T-helper 2 cell treated with Interferon-gamma antibody and Interleukin-4, amounts not matched to agents 5 μg/mL and 100 μg/mL, for 36 hours (primary cell): Measurements from ENCODE around the gene SPARCL1.
"Not testable (repeated sequence)": the region's sequence is repeated elsewhere in the genome, so short reads cannot be mapped to it uniquely, and the experiment has no call there.

Experiments
- DNase-seq: peaks from one replicate; pipeline ENCODE4 v3.0.0; 2021; ENCODE audit warnings: low spot score
- H3K27ac Mint-ChIP-seq: one replicate; pipeline ENCODE4 v1.8.0; 2021; ENCODE audit warnings: mild to moderate bottlenecking, mixed read lengths
- H3K27me3 Mint-ChIP-seq: one replicate; pipeline ENCODE4 v1.8.0; 2021; ENCODE audit warnings: low read depth, mixed read lengths
- H3K36me3 Mint-ChIP-seq: one replicate; pipeline ENCODE4 v1.8.0; 2021; ENCODE audit warnings: low read depth, mixed read lengths
- H3K4me1 Mint-ChIP-seq: one replicate; pipeline ENCODE4 v1.8.0; 2021; ENCODE audit warnings: low read depth, mixed read lengths
- H3K4me3 Mint-ChIP-seq: one replicate; pipeline ENCODE4 v1.8.0; 2022; ENCODE audit warnings: mild to moderate bottlenecking, moderate library complexity, mixed read lengths
- H3K9me3 Mint-ChIP-seq: one replicate; pipeline ENCODE4 v1.8.0; 2021; ENCODE audit warnings: mixed read lengths

Gene SPARCL1

GRCh38 chr4:87502580-87503238, 26.5 kb downstream of the SPARCL1 start:
- no peak for DNase-seq
- H3K36me3 Mint-ChIP-seq, result no peaks in the 10 kb centered on the region
- H3K4me1 Mint-ChIP-seq, result peaks cover 12% of the 10 kb centered on the region
- H3K27ac Mint-ChIP-seq, result no peak overlapping the region
- no peak overlapping the region for H3K4me3 Mint-ChIP-seq
- H3K27me3 Mint-ChIP-seq, result no peaks in the 10 kb centered on the region
- no peaks in the 10 kb centered on the region for H3K9me3 Mint-ChIP-seq

GRCh38 chr4:87500092-87500462, 29.1 kb downstream of the SPARCL1 start:
- H3K4me3 Mint-ChIP-seq, result peak overlapping the region; percentile 45
- H3K27me3 Mint-ChIP-seq, result no peaks in the 10 kb centered on the region
- no peaks in the 10 kb centered on the region for H3K36me3 Mint-ChIP-seq
- peaks cover 15% of the 10 kb centered on the region for H3K4me1 Mint-ChIP-seq
- no peak for DNase-seq
- no peak overlapping the region for H3K27ac Mint-ChIP-seq
- H3K9me3 Mint-ChIP-seq, result no peaks in the 10 kb centered on the region

GRCh38 chr4:87499403-87500091, 29.6 kb downstream of the SPARCL1 start:
- no peaks in the 10 kb centered on the region for H3K36me3 Mint-ChIP-seq
- no peak overlapping the region for H3K27ac Mint-ChIP-seq
- peak overlapping the region; percentile 45 for H3K4me3 Mint-ChIP-seq
- no peaks in the 10 kb centered on the region for H3K9me3 Mint-ChIP-seq
- peaks cover 15% of the 10 kb centered on the region for H3K4me1 Mint-ChIP-seq
- DNase-seq, result peak; percentile 22
- no peaks in the 10 kb centered on the region for H3K27me3 Mint-ChIP-seq

DNA sequence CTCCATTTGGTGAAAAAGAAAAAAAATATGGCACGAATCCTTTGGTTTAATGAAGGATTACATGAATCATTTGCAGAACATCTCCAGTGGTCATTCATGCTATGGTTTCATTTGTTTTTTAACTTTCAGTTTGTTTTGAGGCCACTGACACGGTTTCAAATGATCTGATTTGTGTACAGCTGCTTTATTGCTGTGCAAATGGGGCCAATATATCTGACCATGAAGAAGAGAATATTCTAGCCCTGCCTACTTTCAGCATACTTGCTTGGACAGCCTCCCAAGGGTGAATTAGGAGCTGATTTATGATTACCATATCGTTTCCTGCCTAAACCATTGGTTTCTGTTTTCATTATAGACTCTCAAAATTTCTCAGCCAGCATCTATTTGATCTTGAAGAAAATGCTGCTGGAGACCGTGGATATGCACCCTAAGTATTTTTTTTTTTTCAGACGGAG, 30.7 kb downstream of the SPARCL1 start:
- no peaks in the 10 kb centered on the region for H3K36me3 Mint-ChIP-seq
- peaks cover 15% of the 10 kb centered on the region for H3K4me1 Mint-ChIP-seq
- peak overlapping the region; percentile 32 for H3K4me3 Mint-ChIP-seq
- H3K27me3 Mint-ChIP-seq, result no peaks in the 10 kb centered on the region
- no peak for DNase-seq
- peak overlapping the region; percentile 21 for H3K27ac Mint-ChIP-seq
- H3K9me3 Mint-ChIP-seq, result no peaks in the 10 kb centered on the region

DNA sequence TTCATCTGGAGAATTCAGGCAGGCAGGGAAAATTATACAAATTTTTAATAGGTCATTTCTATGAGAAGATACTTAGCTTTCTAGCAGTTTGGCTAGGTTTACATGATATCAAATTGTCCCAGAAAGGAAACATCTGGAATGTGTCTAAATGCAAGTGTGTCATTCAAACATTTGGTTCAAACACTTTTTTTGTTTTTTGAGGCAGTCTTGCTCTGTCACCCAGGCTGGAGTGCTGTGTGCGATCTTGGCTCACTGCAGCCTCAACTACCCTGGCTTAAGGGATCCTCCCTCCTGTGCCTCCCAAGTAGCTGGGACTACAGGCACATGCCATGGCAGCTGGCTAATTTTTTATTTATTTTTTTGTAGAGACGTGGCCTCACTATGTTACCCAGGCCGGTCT, 31.6 kb downstream of the SPARCL1 start:
- no peak overlapping the region for H3K4me3 Mint-ChIP-seq
- H3K4me1 Mint-ChIP-seq, result peaks cover 15% of the 10 kb centered on the region
- H3K27ac Mint-ChIP-seq, result no peak overlapping the region
- H3K36me3 Mint-ChIP-seq, result no peaks in the 10 kb centered on the region
- H3K9me3 Mint-ChIP-seq, result no peaks in the 10 kb centered on the region
- no peaks in the 10 kb centered on the region for H3K27me3 Mint-ChIP-seq
- DNase-seq, result no peak

DNA sequence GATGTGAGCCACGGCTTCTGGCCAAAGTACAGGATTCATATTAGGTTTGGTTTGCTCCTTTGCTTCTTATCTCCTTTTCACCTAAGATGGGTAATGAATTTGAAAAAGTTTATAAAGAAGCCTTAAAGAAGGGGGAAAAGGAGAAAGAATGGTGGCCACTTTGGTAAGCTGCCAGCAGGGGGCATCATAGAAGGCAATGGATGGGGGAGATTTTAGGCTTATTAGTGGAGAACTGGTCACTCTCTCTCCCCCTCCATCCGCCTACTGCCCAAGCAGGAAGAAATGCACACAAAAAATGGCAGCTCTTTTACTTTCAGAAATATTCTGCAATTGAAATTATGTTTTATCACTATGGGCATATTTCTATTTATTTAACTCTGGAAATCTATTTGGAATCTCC, 32.0 kb downstream of the SPARCL1 start:
- H3K27ac Mint-ChIP-seq, result no peak overlapping the region
- no peaks in the 10 kb centered on the region for H3K36me3 Mint-ChIP-seq
- no peak for DNase-seq
- no peak overlapping the region for H3K4me3 Mint-ChIP-seq
- no peaks in the 10 kb centered on the region for H3K27me3 Mint-ChIP-seq
- peaks cover 15% of the 10 kb centered on the region for H3K4me1 Mint-ChIP-seq
- H3K9me3 Mint-ChIP-seq, result no peaks in the 10 kb centered on the region

- H3K9me3 Mint-ChIP-seq, result no peaks in the 10 kb centered on the region
- no peaks in the 10 kb centered on the region for H3K27me3 Mint-ChIP-seq
Observed at GRCh38 chr4:87493115-87493514, 36.1 kb downstream of the SPARCL1 start.

DNA sequence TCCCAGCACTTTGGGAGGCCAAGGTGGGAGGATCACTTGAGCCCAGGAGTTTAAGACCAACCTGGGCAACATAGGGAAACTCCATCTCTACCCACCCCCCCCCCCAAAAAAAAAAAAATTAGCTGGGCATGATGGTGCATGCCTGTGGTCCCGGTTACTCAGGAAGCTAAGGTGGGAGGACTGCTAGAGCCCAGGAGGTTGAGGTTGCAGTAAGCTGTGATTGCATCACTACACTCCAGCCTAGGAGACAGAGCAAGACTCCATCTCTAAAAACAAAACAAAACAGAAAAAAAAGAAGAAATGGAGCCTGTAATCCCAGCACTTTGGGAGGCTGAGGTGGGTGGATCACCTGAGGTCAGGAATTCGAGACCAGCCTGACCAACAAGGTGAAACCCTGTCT, 37.3 kb downstream of the SPARCL1 start:
- H3K27me3 Mint-ChIP-seq, DNase-seq, H3K36me3 Mint-ChIP-seq, H3K9me3 Mint-ChIP-seq, H3K27ac Mint-ChIP-seq, H3K4me3 Mint-ChIP-seq, H3K4me1 Mint-ChIP-seq: not testable (repeated sequence)

More at GRCh38 chr4:87493115-87493514, 36.1 kb downstream of the SPARCL1 start:
- Mint-ChIP-seq H3K4me3 (no peak overlapping the region), H3K27ac (no peak overlapping the region), H3K4me1 (peaks cover 9% of the 10 kb centered on the region), H3K36me3 (no peaks in the 10 kb centered on the region)
- no peak for DNase-seq

DNA sequence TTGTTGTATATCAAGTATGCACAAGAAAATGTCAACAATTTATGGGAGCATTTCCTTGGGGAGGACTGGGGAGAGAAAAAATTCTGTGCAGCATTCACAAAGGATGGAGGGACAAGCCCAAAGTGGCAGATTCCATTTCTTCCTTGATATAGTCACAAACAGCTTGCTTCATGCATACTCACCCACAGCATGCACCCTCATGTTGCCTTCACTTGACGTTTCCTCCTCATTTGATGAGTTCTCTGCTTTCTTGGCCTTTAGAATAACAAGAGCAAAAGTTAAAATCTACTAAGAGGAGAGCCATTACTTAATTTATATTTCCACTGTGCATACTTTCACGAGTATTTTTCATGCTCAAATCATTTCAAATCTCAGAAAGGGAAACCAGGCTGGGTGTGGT, 37.7 kb downstream of the SPARCL1 start:
- Mint-ChIP-seq H3K27me3 (no peaks in the 10 kb centered on the region), H3K27ac (no peak overlapping the region), H3K4me1 (peaks cover 6% of the 10 kb centered on the region), H3K9me3 (no peaks in the 10 kb centered on the region), H3K4me3 (no peak overlapping the region), H3K36me3 (no peaks in the 10 kb centered on the region)
- no peak for DNase-seq

- Mint-ChIP-seq H3K4me1 (peaks cover 6% of the 10 kb centered on the region), H3K27ac (no peak overlapping the region), H3K36me3 (no peaks in the 10 kb centered on the region), H3K27me3 (peaks cover 5% of the 10 kb centered on the region), H3K4me3 (no peak overlapping the region), H3K9me3 (no peaks in the 10 kb centered on the region)
- no peak for DNase-seq
Observed at GRCh38 chr4:87490664-87491369, 38.4 kb downstream of the SPARCL1 start.

DNA sequence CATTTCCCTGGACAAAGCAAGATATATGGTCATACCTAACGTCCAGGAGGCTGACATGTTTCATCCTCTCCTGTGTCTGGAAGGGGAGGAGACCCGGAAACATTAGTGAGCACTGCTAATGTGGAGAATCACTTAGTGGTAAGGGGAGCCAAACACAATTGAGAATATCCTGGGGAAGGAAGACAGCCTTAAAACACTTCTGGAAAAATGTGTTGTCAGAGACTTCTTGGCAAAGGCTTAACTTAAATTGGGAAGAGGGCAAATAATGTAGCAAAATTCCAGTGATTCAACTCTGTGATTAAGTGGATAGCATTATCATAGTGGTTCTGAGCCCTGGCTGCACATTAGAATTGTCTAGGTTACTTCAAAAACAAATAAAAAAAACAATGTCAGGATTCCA, 39.5 kb downstream of the SPARCL1 start:
- H3K4me3 Mint-ChIP-seq, result no peak overlapping the region
- H3K9me3 Mint-ChIP-seq, result no peaks in the 10 kb centered on the region
- H3K27ac Mint-ChIP-seq, result no peak overlapping the region
- H3K36me3 Mint-ChIP-seq, result no peaks in the 10 kb centered on the region
- DNase-seq, result no peak
- H3K4me1 Mint-ChIP-seq, result peaks cover 6% of the 10 kb centered on the region
- H3K27me3 Mint-ChIP-seq, result peaks cover 7% of the 10 kb centered on the region

- H3K9me3 Mint-ChIP-seq, H3K27me3 Mint-ChIP-seq, H3K4me3 Mint-ChIP-seq, H3K4me1 Mint-ChIP-seq, H3K36me3 Mint-ChIP-seq, DNase-seq, H3K27ac Mint-ChIP-seq: not testable (repeated sequence)
Observed at GRCh38 chr4:87488666-87489065, 40.5 kb downstream of the SPARCL1 start.

GRCh38 chr4:87483247-87483646, 45.9 kb downstream of the SPARCL1 start:
- DNase-seq, H3K9me3 Mint-ChIP-seq, H3K4me3 Mint-ChIP-seq, H3K4me1 Mint-ChIP-seq, H3K27ac Mint-ChIP-seq, H3K27me3 Mint-ChIP-seq, H3K36me3 Mint-ChIP-seq: not testable (repeated sequence)

DNA sequence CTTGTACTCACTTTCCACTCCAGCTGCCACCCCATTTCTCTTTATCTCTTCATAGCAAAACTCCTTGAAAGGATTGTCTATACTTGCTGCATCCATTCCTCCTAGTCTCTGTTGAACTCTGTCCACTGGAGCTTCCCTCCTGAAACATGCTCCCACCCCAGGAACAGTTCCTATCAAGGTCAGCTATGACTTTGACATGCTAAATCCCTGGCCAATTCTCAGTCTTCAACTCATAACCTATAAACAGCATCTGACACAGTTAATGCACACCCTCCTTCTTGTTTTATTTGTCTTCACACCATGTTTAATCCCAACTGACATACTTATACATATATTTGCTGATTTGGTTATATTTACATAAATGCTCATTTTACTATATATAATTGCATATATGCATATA, 47.8 kb downstream of the SPARCL1 start:
- H3K9me3 Mint-ChIP-seq, result no peaks in the 10 kb centered on the region
- no peak overlapping the region for H3K4me3 Mint-ChIP-seq
- H3K27me3 Mint-ChIP-seq, result peaks cover 7% of the 10 kb centered on the region
- H3K4me1 Mint-ChIP-seq, result no peaks in the 10 kb centered on the region
- no peak for DNase-seq
- no peaks in the 10 kb centered on the region for H3K36me3 Mint-ChIP-seq
- H3K27ac Mint-ChIP-seq, result no peak overlapping the region
